PFSK-1 (cell line): ENCODE measurements around the gene C1orf21.

Experiments used
- FOXP2 ChIP-seq: optimal IDR thresholded peaks from 2 replicates; pipeline ENCODE3; 2011; ENCODE audit warnings: borderline replicate concordance, control low read depth, inconsistent platforms; ENCODE audit not compliant: insufficient read depth; ENCODE audit errors: extremely low read length, extremely low read depth
- POLR2AphosphoS5 ChIP-seq: IDR thresholded peaks from 2 replicates; pipeline ENCODE4 v1.6.1; 2012; ENCODE audit warnings: low read depth, mild to moderate bottlenecking, control low read depth, low read length, moderate library complexity
- SIN3A ChIP-seq: IDR thresholded peaks from 2 replicates; pipeline ENCODE4 v1.6.1; 2012; ENCODE audit warnings: mild to moderate bottlenecking, low read length, moderate library complexity, borderline replicate concordance; ENCODE audit not compliant: insufficient read depth
- TAF1 ChIP-seq: IDR thresholded peaks from 2 replicates; pipeline ENCODE4 v1.6.1; 2012; ENCODE audit warnings: low read length, control low read depth, borderline replicate concordance; ENCODE audit not compliant: insufficient read depth
- TF ChIP-seq, protein P1 (sequence below), 2 experiments: IDR thresholded peaks; 2 replicates each; pipeline versions ENCODE4 v1.6.1 to v1.8.0; 2011 to 2012; ENCODE audit warnings: low read depth in 2 of 2, low read length in 2 of 2, control low read depth in 1 of 2, inconsistent platforms in 1 of 2, mild to moderate bottlenecking in 1 of 2, moderate library complexity in 1 of 2; ENCODE audit not compliant: insufficient read depth in 1 of 2

The C1orf21 gene

DNA sequence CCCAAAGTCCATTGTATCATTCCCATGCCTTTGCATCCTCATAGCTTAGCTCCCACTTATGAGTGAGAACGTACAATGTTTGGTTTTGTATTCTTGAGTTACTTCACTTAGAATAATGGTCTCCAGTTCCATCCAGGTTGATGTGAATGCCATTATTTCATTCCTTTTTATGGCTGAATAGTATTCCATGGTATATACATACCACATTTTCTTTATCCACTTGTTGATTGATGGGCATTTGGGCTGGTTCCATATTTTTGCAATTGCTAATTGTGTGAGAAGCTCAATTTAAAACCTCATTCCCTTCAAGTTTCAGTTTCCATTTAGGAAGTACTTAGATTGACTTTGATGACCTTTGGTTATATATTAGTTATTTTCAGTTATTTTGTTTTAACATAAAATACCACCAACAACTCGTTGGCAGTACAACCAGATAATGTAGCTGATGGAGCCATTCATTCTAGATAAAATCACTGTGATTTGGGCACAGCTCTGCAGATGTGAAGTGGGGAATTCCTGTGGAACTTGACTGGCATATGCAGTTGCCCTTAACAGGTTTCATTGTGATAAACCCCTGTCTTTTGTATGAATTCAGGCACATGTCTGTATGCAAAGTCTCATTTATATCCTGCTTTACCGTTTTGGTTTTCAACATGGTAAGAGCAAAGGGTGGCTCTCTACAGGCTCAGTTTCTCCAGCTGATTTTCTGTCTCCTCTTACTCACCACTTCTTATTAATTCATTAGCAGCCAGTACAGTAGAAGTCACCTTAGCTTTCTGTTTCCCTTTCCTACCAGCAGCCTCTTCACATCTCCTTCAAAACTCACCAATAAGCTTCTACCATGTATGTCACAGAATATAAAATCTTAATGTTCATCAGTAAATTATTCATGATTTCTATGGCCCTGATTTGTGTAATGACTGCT, 170.9 kb downstream of the C1orf21 start:
- TF ChIP-seq POLR2AphosphoS5 (no peak), TAF1 (no peak), SIN3A (no peak), FOXP2 (no peak)
- TF ChIP-seq, protein P1, sequence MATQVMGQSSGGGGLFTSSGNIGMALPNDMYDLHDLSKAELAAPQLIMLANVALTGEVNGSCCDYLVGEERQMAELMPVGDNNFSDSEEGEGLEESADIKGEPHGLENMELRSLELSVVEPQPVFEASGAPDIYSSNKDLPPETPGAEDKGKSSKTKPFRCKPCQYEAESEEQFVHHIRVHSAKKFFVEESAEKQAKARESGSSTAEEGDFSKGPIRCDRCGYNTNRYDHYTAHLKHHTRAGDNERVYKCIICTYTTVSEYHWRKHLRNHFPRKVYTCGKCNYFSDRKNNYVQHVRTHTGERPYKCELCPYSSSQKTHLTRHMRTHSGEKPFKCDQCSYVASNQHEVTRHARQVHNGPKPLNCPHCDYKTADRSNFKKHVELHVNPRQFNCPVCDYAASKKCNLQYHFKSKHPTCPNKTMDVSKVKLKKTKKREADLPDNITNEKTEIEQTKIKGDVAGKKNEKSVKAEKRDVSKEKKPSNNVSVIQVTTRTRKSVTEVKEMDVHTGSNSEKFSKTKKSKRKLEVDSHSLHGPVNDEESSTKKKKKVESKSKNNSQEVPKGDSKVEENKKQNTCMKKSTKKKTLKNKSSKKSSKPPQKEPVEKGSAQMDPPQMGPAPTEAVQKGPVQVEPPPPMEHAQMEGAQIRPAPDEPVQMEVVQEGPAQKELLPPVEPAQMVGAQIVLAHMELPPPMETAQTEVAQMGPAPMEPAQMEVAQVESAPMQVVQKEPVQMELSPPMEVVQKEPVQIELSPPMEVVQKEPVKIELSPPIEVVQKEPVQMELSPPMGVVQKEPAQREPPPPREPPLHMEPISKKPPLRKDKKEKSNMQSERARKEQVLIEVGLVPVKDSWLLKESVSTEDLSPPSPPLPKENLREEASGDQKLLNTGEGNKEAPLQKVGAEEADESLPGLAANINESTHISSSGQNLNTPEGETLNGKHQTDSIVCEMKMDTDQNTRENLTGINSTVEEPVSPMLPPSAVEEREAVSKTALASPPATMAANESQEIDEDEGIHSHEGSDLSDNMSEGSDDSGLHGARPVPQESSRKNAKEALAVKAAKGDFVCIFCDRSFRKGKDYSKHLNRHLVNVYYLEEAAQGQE (IDR thresholded peaks at IDR 0.05; ENCODE audit: insufficient read depth in 1 of 2, low read depth in 2 of 2, low read length in 2 of 2) = no peak

DNA sequence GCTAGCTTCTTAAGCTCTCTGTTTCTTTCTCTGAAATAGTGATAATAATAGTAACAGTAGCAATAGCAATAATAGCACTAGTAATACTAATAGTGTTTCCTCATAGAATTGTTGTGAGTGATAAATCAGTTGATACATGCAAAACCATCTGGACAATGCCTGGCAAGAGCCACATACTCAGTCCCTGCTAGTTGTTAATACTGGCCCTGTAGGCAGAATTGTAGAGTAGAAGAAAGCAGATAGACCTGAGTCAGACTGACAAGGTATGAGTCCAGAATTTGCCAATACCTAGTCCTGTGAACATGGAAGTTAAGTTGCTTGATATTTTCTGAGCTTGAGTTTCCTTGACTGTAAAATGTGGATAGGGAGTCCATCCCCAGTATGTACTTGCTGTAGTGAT, 171.9 kb downstream of the C1orf21 start:
- TF ChIP-seq FOXP2 (no peak), SIN3A (no peak)

DNA sequence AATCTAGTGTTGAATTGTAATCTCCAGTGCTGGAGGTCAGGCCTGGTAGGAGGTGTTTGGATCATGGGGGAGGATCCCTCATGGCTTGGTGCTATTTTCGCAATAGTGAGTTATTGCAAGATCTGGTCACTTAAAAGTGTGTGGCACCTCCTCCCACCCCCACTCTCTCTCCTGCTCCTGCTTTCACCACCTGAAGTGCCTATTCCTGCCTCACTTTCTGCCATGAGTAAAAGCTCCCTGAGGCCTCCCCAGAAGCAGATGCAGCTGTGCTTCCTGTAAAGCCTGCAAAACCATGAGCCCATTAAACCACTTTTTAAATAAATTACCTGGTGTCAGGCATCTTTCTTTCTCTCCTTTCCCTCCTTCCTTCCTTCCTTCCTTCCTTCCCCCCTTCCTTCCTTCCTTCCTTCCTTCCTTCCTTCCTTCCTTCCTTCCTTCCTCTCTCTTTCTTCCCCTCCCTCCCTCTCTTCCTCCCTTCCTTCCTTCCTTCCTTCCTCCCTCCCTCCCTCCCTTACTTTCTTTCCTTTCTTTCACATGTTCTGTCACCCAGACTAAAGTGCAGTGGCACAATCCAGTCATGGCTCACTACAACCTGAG, 172.4 kb downstream of the C1orf21 start:
- TF ChIP-seq POLR2AphosphoS5 (no peak), TAF1 (no peak), FOXP2 (no peak), SIN3A (no peak)
- TF ChIP-seq, protein P1 (IDR thresholded peaks at IDR 0.05; ENCODE audit: insufficient read depth in 1 of 2, low read depth in 2 of 2, low read length in 2 of 2) = no peak

DNA sequence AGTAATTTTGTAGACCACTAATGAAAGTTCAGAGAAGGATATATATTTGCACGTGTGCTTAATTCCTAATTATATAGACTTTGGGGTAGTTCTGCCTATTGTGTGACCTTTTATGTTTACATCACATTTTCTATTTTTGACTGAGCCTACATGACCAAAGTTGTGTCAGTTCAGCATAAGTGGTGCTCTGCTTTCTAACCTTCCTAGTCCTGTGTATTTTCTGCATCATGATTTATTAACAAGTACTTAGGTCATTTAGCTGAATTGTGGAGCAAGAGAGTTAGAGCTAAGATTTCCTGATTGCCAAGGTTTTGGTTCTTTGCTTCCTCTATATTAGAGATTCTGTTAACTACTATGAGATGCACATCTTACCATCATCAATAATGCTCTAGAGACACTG, 176.0 kb downstream of the C1orf21 start:
- no peak for TF ChIP-seq FOXP2
- no peak for TF ChIP-seq SIN3A

DNA sequence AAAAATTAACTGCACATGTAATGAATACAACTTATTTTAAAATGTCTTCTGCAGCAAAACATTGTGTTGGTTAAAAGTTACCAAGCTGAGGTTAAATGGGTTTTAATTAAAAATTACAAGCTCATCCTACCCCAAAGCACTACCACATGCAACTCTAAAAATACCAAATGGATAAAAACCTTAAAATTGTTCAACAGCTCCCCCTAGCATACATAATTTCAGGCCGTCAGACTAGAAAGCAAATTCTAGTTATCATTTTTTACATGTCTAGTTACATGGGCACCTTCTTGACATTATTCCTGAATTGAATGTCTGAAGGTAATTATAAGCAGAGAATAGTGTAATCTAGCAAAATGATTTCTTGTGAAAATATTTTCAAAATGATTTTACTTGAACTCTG, 176.5 kb downstream of the C1orf21 start:
- TF ChIP-seq TAF1 (no peak), FOXP2 (no peak), POLR2AphosphoS5 (no peak), SIN3A (no peak)
- TF ChIP-seq, protein P1 (IDR thresholded peaks at IDR 0.05; ENCODE audit: insufficient read depth in 1 of 2, low read depth in 2 of 2, low read length in 2 of 2) = no peak

DNA sequence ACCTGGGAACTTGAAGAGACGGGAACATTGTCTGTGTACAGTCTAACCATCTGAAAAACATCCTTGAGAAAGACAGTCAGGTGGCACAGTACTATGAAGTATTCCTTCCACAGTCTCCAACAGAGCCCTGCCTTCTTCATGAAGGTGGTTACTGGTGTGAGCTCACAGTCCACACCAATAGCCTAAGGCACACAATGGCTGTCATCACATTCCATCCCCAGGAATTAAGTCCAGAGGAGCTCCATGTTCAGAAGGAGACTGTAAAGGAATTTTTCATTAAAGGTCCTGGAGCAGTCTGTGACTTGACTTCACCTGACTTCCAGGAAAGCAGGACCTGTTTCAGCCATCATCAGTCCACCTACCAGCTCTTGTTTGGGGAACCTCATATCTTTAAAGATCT, 180.2 kb downstream of the C1orf21 start:
- TF ChIP-seq SIN3A = no peak
